Measurements from ENCODE around the gene AGBL3.

AGBL3 gene

DNA sequence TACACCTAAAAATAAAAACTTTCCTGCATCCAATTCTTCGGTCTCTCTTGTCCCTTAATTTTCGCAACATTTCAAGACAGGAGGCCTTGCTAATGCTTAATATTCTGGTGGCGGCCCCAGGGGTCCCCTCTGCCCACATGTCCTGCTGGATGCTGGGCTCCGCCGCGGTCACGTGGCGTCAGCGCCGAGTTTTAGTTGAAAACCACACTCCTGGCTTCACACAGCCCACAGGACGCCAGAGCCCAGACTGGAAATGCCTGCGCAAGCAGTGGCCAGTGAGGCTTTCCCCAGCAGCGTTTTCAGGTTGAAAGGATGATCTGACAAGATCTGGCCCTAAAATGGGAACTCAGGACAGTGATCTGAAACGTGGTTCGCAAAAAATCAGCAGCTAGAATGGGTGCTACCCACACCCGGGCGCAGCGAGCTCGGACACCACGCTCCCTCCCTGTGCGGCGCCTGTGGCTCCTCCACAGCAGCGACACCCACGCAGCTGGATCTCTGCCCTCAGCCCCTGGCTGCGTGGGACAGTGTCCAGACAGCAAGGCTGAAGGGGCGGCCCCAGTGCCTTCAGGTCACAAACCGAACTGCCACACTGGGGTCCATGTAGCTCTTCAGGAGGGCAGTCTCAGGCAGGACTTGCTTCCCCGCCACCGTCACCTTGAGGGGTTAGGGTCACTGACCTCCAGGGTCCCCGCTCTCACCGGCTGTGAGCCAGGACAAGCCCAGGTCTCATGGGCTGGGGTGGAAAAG lies 195.8 kb downstream of the AGBL3 start:
- peaks cover 3 to 29% (median 24%) of the 10 kb centered on the region in 3 donors for H3K9me3 ChIP-seq
- H3K27me3 ChIP-seq: no peaks in the 10 kb centered on the region
- peak in 1 of 2 donors; percentile 59 for DNase-seq
- H3K4me1 ChIP-seq: peaks cover 0 to 6% (median 0%) of the 10 kb centered on the region in 4 donors
- no peak for TF ChIP-seq CTCF (IDR thresholded peaks at IDR 0.05)
- intact Hi-C loops (cut with DNase I; ENCODE audit: low total_unique reads): no loop called here
- H3K36me3 ChIP-seq: peaks cover 63 to 72% (median 65%) of the 10 kb centered on the region in 3 donors
- no peak overlapping the region for H3K4me3 ChIP-seq
- no peak overlapping the region for H3K27ac ChIP-seq

DNA sequence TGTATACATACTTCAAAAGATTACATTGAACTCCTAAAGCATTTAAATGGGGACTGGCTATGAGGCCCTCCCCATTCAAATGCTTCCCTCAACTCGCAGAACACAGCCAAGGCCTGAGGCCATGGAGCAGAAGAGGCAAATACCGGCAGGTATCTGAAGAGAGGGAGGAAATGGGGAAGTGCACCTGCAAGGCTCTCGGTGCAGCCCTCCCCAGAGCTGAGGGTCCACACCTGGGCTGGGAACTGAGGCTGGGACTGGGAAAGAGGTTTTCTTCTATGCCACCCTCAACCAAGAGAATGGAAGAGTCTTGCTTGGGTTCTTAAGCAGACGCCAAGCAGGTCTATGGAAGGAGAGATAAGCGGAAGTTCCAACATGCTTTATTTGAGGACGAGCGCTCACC lies 197.2 kb downstream of the AGBL3 start:
- no peak for TF ChIP-seq CTCF (IDR thresholded peaks at IDR 0.05)
- peaks cover 0 to 6% (median 0%) of the 10 kb centered on the region in 4 donors for H3K4me1 ChIP-seq
- no peak overlapping the region for H3K4me3 ChIP-seq
- H3K36me3 ChIP-seq: peaks cover 77 to 86% (median 78%) of the 10 kb centered on the region in 3 donors
- no peaks in the 10 kb centered on the region for H3K27me3 ChIP-seq
- peak in 1 of 2 donors; percentile 31 for DNase-seq
- peaks cover 3 to 29% (median 24%) of the 10 kb centered on the region in 3 donors for H3K9me3 ChIP-seq
- intact Hi-C loops (cut with DNase I; ENCODE audit: low total_unique reads): no loop called here
- no peak overlapping the region for H3K27ac ChIP-seq

- DNase-seq: peak in 1 of 2 donors; percentile 39
- peaks cover 0 to 2% (median 0%) of the 10 kb centered on the region in 4 donors for H3K4me1 ChIP-seq
- no peak overlapping the region for H3K27ac ChIP-seq
- H3K36me3 ChIP-seq: peaks cover 86 to 94% (median 86%) of the 10 kb centered on the region in 3 donors
- H3K9me3 ChIP-seq: peaks cover 3 to 29% (median 24%) of the 10 kb centered on the region in 3 donors
- no peak for TF ChIP-seq CTCF (IDR thresholded peaks at IDR 0.05)
- intact Hi-C loops (cut with DNase I; ENCODE audit: low total_unique reads): no loop called here
- H3K27me3 ChIP-seq: no peaks in the 10 kb centered on the region
- no peak overlapping the region for H3K4me3 ChIP-seq
Measured at GRCh38 chr7:135184254-135184841, 198.0 kb downstream of the AGBL3 start.
